MCF 10A (cell line): Measurements from ENCODE around the gene TBC1D22B. TPM values are rescaled to one million over a fixed set of nuclear protein-coding genes. Genes with fewer than 3 reads are reported as not detected.

Experiments
- BruUV-seq: library from RNA; stranded (reverse); fragments of 400-500 nt; replicated peaks from 2 replicates; lab custom pipeline; 2021; lab: Mats Ljungman, UMichigan
- CTCF ChIA-PET: fragments of 300-600 bp; sonication (Branson Sonifier 250); formaldehyde crosslinking; extraction: SDS; loops from one replicate; lab custom pipeline; 2021; ENCODE audit warnings: antibody characterized with exemption, inconsistent platforms; lab: Yijun Ruan, JAX
- POLR2A ChIA-PET: fragments of 300-600, 350-650 bp; sonication (Branson Sonifier 250); formaldehyde crosslinking; extraction: SDS; loops from one replicate; lab custom pipeline; 2020; ENCODE audit warnings: antibody characterized with exemption, inconsistent platforms; lab: Yijun Ruan, JAX
- DNase-seq: peaks from one replicate; pipeline ENCODE4 v3.0.0-alpha.2; 2018; ENCODE audit not compliant: unreplicated experiment
- H3K27ac Mint-ChIP-seq: one replicate; pipeline ENCODE4 v1.8.0; 2022; ENCODE audit warnings: mild to moderate bottlenecking, low read depth, mixed read lengths; ENCODE audit not compliant: unreplicated experiment
- H3K27me3 Mint-ChIP-seq: one replicate; pipeline ENCODE4 v1.8.0; 2022; ENCODE audit warnings: mixed read lengths; ENCODE audit not compliant: insufficient read depth, unreplicated experiment
- H3K36me3 Mint-ChIP-seq: one replicate; pipeline ENCODE4 v1.8.0; 2022; ENCODE audit warnings: mild to moderate bottlenecking, moderate library complexity, mixed read lengths; ENCODE audit not compliant: insufficient read depth, unreplicated experiment
- H3K4me1 Mint-ChIP-seq: one replicate; pipeline ENCODE4 v1.8.0; 2022; ENCODE audit warnings: mixed read lengths; ENCODE audit not compliant: insufficient read depth, unreplicated experiment
- H3K4me3 Mint-ChIP-seq: one replicate; pipeline ENCODE4 v1.8.0; 2022; ENCODE audit warnings: mild to moderate bottlenecking, moderate library complexity, mixed read lengths; ENCODE audit not compliant: unreplicated experiment
- H3K9me3 Mint-ChIP-seq: one replicate; pipeline ENCODE4 v1.8.0; 2022; ENCODE audit warnings: mixed read lengths; ENCODE audit not compliant: unreplicated experiment
- intact Hi-C: fragments of 100-400 bp; cut with micrococcal nuclease; formaldehyde crosslinking; loops from 2 replicates; pipeline ENCODE4 v1.14.1; 2022
- total RNA-seq: library from RNA; stranded (reverse); gene quantifications from 2 replicates; pipeline ENCODE4 v1.2.3, GENCODE V29; 2022
- TF ChIP-seq, protein P1 (sequence below): fragments of 200-600 bp; IDR thresholded peaks from one replicate; pipeline ENCODE4 v1.8.0; 2022; ENCODE audit warnings: antibody characterized with exemption, mild to moderate bottlenecking; ENCODE audit not compliant: unreplicated experiment

The TBC1D22B gene
- total RNA-seq, 1 experiment from 2014 or later: 12.9 TPM

DNA sequence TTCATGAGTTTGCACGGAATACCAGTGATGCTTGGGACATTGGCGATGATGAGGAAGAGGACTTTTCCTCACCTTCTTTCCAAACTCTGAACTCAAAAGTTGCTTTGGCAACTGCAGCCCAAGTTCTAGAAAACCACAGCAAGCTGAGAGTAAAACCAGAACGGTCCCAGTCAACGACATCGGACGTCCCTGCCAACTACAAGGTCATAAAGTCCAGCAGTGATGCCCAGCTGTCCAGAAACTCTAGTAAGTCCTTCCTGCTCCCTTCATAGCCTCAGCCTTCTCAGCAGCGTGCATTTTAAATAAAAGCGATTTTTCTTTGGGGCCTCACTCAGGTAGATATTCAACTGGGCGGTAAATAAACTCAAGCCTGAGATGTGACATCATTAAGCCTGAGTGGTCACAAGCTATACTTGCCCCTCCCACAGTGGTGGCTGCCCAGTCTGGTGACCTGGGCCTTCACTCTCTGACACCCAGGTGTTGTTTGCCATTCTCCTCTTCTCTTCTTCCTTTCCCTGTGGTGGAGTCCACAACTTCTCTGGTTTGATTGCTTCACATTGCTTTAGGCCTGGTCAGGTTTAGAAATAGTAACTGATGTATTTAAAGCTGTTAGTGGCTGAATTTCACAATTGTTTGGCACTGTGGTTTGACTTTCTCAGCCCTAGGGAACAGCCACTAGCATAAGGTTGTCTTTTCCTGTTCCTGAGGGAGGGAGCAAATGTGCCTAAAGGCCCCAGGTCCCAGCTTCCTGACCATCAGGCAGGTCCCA lies 22.0 kb downstream of the TBC1D22B start:
- BruUV-seq: no TSS peak
- intact Hi-C loops: no loop called here
- peak; percentile 78 for DNase-seq

DNA sequence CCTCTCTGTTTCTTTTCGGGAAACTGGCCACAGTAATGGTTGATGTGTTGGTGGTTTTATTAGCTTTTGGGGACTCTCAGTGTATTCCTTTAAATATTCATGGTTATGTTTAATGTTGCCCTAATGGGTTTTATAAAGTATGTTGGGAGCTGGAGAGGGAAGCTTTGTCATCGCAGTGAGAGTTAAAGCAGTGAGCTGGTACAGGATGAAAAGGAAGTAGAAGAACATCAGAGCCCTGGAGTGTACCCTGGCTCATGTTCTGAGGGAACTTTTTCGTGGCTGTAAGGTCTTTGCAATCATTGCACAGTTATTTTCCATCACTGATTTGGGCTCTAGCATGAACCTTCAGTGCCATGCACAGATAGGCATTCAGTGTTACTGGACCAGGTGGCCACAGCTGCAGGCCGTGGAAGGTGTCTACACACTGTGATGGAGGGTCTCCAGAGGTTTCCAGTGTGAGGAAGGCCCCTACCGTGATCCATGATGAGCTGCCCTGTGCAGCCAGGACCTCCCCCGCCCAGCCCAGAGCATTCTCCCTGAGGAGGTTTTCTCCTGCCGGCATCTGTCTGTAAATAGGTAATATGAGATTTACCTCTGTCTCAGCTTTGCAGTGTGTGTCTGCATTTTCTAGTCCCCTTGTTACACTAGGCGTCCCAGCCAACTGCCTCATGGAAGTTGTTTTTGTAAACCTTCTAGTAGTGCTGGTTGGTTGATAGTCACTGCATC lies 22.8 kb downstream of the TBC1D22B start:
- DNase-seq: no peak
- POLR2A ChIA-PET: interaction anchor here (0.9 to 2.9 kb wide), 4 partner anchors 15 to 38 kb away, joined by 3 to 21 read pairs (median 4); partner anchors contain the start of genes TBC1D22B and TMEM217
- CTCF ChIA-PET: interaction anchor here (0.8 to 2.3 kb wide), 6 partner anchors 8 to 34 kb away, joined by 3 to 7 read pairs (median 4); no protein-coding TSS in a partner anchor
- TF ChIP-seq, protein P1, sequence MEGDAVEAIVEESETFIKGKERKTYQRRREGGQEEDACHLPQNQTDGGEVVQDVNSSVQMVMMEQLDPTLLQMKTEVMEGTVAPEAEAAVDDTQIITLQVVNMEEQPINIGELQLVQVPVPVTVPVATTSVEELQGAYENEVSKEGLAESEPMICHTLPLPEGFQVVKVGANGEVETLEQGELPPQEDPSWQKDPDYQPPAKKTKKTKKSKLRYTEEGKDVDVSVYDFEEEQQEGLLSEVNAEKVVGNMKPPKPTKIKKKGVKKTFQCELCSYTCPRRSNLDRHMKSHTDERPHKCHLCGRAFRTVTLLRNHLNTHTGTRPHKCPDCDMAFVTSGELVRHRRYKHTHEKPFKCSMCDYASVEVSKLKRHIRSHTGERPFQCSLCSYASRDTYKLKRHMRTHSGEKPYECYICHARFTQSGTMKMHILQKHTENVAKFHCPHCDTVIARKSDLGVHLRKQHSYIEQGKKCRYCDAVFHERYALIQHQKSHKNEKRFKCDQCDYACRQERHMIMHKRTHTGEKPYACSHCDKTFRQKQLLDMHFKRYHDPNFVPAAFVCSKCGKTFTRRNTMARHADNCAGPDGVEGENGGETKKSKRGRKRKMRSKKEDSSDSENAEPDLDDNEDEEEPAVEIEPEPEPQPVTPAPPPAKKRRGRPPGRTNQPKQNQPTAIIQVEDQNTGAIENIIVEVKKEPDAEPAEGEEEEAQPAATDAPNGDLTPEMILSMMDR: no peak
- intact Hi-C loops: no loop called here
- Mint-ChIP-seq H3K9me3 (no peaks in the 10 kb centered on the region), H3K27ac (peak overlapping the region; percentile 24), H3K4me1 (peaks cover 6% of the 10 kb centered on the region), H3K27me3 (no peaks in the 10 kb centered on the region), H3K4me3 (no peak overlapping the region), H3K36me3 (peaks cover 43% of the 10 kb centered on the region)
- BruUV-seq: TSS peak; percentile 20

More for the DNA sequence above, 22.0 kb downstream of the TBC1D22B start:
- TF ChIP-seq, protein P1: no peak
- peaks cover 36% of the 10 kb centered on the region for H3K36me3 Mint-ChIP-seq
- peaks cover 6% of the 10 kb centered on the region for H3K4me1 Mint-ChIP-seq
- no peak overlapping the region for H3K4me3 Mint-ChIP-seq
- POLR2A ChIA-PET: interaction anchor here (0.9 to 2.9 kb wide), 4 partner anchors 15 to 37 kb away, joined by 3 to 21 read pairs (median 4); partner anchors contain the start of genes TBC1D22B and TMEM217
- CTCF ChIA-PET: interaction anchor here (0.8 to 2.3 kb wide), 6 partner anchors 9 to 35 kb away, joined by 3 to 7 read pairs (median 4); no protein-coding TSS in a partner anchor
- peak overlapping the region; percentile 24 for H3K27ac Mint-ChIP-seq
- H3K9me3 Mint-ChIP-seq: no peaks in the 10 kb centered on the region
- no peaks in the 10 kb centered on the region for H3K27me3 Mint-ChIP-seq

DNA sequence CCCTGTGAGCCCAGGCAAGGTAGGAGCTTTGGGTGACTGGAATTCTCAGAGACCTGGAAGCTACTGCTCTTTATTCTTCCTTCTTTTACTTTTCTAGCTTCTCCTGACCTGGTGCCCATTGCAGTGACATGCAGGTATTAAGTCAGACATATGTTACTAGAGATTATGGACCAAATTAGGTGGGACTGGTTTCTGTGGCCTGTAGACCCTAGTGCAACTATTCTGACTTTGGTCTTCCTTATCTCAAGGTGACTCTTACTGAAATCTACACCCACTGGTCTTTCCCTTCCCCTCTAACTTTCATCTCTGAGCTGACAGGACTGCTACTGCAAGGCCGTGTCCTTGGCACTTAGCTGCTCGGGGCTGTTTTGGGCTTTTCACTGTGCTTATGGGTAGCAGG lies 24.8 kb downstream of the TBC1D22B start:
- H3K4me1 Mint-ChIP-seq: peaks cover 6% of the 10 kb centered on the region
- TF ChIP-seq, protein P1: no peak
- no TSS peak for BruUV-seq
- H3K4me3 Mint-ChIP-seq: no peak overlapping the region
- CTCF ChIA-PET: no interaction called here
- H3K27ac Mint-ChIP-seq: no peak overlapping the region
- H3K36me3 Mint-ChIP-seq: peaks cover 63% of the 10 kb centered on the region
- intact Hi-C loops: no loop called here
- POLR2A ChIA-PET: no interaction called here
- no peak for DNase-seq
- no peaks in the 10 kb centered on the region for H3K9me3 Mint-ChIP-seq
- no peaks in the 10 kb centered on the region for H3K27me3 Mint-ChIP-seq

DNA sequence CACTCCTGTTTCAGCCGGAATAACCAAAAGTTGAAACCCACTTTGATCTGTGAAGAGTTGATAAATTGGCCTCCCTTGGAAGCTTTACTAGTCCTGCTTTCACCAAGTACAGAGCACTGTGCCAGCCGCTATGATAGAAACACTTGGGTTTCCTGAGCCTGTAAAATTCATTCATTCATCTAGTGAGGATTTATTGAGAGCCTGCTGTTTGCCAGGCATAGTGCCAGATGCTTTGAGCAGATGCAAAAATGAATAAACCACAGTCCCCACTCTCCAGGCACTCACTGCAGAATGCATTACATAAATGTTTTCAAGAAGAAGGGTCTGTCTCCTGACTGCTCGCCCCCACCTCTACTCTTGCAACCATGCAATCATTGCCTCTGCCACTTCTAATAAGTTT lies 25.7 kb downstream of the TBC1D22B start:
- no TSS peak for BruUV-seq
- H3K9me3 Mint-ChIP-seq: no peaks in the 10 kb centered on the region
- no peak overlapping the region for H3K4me3 Mint-ChIP-seq
- ChIA-PET POLR2A (no interaction called here), CTCF (interaction anchor here (0.7 kb wide), 1 partner anchor 242 kb away, joined by 3 read pairs; no protein-coding TSS in a partner anchor)
- peaks cover 72% of the 10 kb centered on the region for H3K36me3 Mint-ChIP-seq
- no peaks in the 10 kb centered on the region for H3K27me3 Mint-ChIP-seq
- no peak overlapping the region for H3K27ac Mint-ChIP-seq
- TF ChIP-seq, protein P1: no peak
- no peak for DNase-seq
- peaks cover 6% of the 10 kb centered on the region for H3K4me1 Mint-ChIP-seq
- intact Hi-C loops: no loop called here
